Calu3 (cell line): ENCODE results near the gene FAM9A. TPM values are rescaled to one million over a fixed set of nuclear protein-coding genes. Genes with fewer than 3 reads are reported as not detected.
A peak's percentile ranks its signal among the peaks of the same experiment; 100 is the strongest.

Source experiments
- BruUV-seq: library from RNA; stranded (reverse); fragments of 400-500 nt; replicated peaks from 2 replicates; lab custom pipeline; 2021; lab: Mats Ljungman, UMichigan
- CTCF ChIA-PET: fragments of 300-600 bp; sonication (Branson Sonifier 250); formaldehyde crosslinking; loops from one replicate; lab custom pipeline; 2022; ENCODE audit warnings: antibody characterized with exemption; lab: Charles Lee
- DNase-seq: peaks from one replicate; pipeline ENCODE4 v3.0.0; 2022
- H3K27ac Mint-ChIP-seq: one replicate; pipeline ENCODE4 v1.8.0; 2022; ENCODE audit warnings: mixed read lengths; ENCODE audit not compliant: unreplicated experiment
- H3K27me3 Mint-ChIP-seq: one replicate; pipeline ENCODE4 v1.8.0; 2022; ENCODE audit warnings: mixed read lengths; ENCODE audit not compliant: unreplicated experiment
- H3K36me3 Mint-ChIP-seq: one replicate; pipeline ENCODE4 v1.8.0; 2022; ENCODE audit warnings: mild to moderate bottlenecking, moderate library complexity, mixed read lengths; ENCODE audit not compliant: insufficient read depth, unreplicated experiment
- H3K4me1 Mint-ChIP-seq: one replicate; pipeline ENCODE4 v1.8.0; 2022; ENCODE audit warnings: mild to moderate bottlenecking, low read depth, mixed read lengths; ENCODE audit not compliant: unreplicated experiment
- H3K4me3 Mint-ChIP-seq: one replicate; pipeline ENCODE4 v1.8.0; 2022; ENCODE audit warnings: mild to moderate bottlenecking, low read depth, moderate library complexity, mixed read lengths; ENCODE audit not compliant: unreplicated experiment
- H3K9me3 Mint-ChIP-seq: one replicate; pipeline ENCODE4 v1.8.0; 2022; ENCODE audit warnings: low read depth, mixed read lengths; ENCODE audit not compliant: unreplicated experiment
- intact Hi-C: fragments of 100-400 bp; cut with micrococcal nuclease; formaldehyde crosslinking; loops from one replicate; pipeline ENCODE4 v1.10.0; 2022; ENCODE audit not compliant: unreplicated experiment
- total RNA-seq: library from RNA; stranded (reverse); gene quantifications from 2 replicates; pipeline ENCODE4 v1.2.3, GENCODE V29; 2022
- TF ChIP-seq, protein P1 (sequence below): fragments of 200-600 bp; IDR thresholded peaks from one replicate; pipeline ENCODE4 v1.8.0; 2022; ENCODE audit warnings: antibody characterized with exemption; ENCODE audit not compliant: unreplicated experiment

The FAM9A gene
- total RNA-seq, 1 experiment from 2014 or later, result not detected

DNA sequence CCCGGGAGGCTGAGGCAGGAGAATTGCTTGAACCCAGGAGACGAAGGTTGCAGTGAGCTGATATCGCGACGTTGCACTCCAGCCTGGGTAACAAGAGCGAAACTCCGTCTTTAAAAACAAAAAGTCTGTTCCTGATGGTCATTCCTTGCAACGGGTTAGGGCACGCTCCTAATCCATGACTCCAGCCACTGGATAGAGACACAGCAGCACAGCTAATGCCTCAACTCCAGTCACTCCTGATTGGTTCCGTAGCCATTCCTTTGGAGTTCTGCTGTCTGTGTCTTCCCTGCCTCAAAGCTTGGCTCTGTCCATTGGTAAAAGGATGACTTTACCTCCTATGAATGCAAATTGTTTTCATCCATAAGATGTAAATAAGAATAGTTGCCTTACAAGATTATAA, 44.3 kb upstream of the FAM9A start:
- TF ChIP-seq, protein P1, sequence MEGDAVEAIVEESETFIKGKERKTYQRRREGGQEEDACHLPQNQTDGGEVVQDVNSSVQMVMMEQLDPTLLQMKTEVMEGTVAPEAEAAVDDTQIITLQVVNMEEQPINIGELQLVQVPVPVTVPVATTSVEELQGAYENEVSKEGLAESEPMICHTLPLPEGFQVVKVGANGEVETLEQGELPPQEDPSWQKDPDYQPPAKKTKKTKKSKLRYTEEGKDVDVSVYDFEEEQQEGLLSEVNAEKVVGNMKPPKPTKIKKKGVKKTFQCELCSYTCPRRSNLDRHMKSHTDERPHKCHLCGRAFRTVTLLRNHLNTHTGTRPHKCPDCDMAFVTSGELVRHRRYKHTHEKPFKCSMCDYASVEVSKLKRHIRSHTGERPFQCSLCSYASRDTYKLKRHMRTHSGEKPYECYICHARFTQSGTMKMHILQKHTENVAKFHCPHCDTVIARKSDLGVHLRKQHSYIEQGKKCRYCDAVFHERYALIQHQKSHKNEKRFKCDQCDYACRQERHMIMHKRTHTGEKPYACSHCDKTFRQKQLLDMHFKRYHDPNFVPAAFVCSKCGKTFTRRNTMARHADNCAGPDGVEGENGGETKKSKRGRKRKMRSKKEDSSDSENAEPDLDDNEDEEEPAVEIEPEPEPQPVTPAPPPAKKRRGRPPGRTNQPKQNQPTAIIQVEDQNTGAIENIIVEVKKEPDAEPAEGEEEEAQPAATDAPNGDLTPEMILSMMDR, result no peak
- H3K4me3 Mint-ChIP-seq, result peak overlapping the region; percentile 9
- DNase-seq, result no peak
- peaks cover 44% of the 10 kb centered on the region for H3K4me1 Mint-ChIP-seq
- H3K9me3 Mint-ChIP-seq, result no peaks in the 10 kb centered on the region
- TSS peak; percentile 79 for BruUV-seq
- H3K27ac Mint-ChIP-seq, result peak overlapping the region; percentile 73
- H3K36me3 Mint-ChIP-seq, result peaks cover 11% of the 10 kb centered on the region
- CTCF ChIA-PET, result interaction anchor here (0.9 to 1.6 kb wide), 6 partner anchors 23 to 321 kb away, joined by 3 to 10 read pairs (median 4); no protein-coding TSS in a partner anchor
- no peaks in the 10 kb centered on the region for H3K27me3 Mint-ChIP-seq
- intact Hi-C loops, result loop anchor here (5.0 to 10.0 kb wide), 3 partner anchors 322 to 619 kb away; partner anchors contain the start of gene TBL1X

DNA sequence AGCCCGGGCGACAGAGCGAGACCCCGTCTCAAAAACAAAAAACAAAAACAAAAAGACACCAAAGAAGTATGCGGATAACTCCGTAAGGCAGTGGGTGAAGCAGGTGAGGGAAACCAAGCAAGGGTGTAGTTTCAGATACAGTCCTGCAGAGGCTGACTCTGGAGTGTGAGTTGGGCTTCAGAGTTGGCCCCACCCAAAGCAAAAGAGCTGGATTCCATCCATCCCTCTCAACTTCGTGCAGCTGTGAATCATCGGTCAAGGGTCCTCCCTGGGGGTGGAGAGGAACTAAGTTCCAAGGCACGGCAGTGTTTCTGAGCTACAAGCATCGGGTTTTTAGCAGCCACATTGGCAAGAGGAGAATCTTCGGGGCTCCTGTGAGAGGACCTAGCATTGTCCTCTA, 43.9 kb upstream of the FAM9A start:
- intact Hi-C loops, result loop anchor here (5.0 to 10.0 kb wide), 3 partner anchors 322 to 620 kb away; partner anchors contain the start of gene TBL1X
- Mint-ChIP-seq H3K4me1 (peaks cover 40% of the 10 kb centered on the region), H3K9me3 (no peaks in the 10 kb centered on the region), H3K4me3 (peak overlapping the region; percentile 9), H3K27ac (peak overlapping the region; percentile 73), H3K36me3 (peaks cover 11% of the 10 kb centered on the region), H3K27me3 (no peaks in the 10 kb centered on the region)
- TF ChIP-seq, protein P1, result peak; percentile 30
- peak; percentile 72 for DNase-seq
- BruUV-seq, result no TSS peak
- CTCF ChIA-PET, result interaction anchor here (0.9 to 1.6 kb wide), 6 partner anchors 24 to 321 kb away, joined by 3 to 10 read pairs (median 4); no protein-coding TSS in a partner anchor

DNA sequence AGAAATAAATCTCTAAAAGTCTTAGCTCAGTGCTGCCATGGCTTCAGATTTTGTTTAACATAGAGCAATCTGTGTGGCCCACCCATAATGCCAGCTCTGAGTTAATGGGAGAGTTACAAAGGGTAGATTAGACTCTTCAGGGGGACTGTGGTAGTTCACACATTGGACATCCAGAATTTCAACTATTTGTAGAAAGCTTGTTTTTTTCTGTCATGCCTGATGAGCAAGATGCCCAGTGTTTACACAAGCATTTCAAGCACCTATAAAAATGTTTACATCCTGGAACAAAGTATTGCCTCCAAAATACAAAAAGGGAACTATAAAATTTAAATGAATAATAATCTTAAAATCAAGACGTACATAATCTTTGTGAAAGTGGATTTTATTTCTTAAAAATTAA, 43.0 kb upstream of the FAM9A start:
- Mint-ChIP-seq H3K4me1 (peaks cover 32% of the 10 kb centered on the region), H3K9me3 (no peaks in the 10 kb centered on the region), H3K4me3 (no peak overlapping the region), H3K27ac (no peak overlapping the region), H3K36me3 (peaks cover 11% of the 10 kb centered on the region), H3K27me3 (no peaks in the 10 kb centered on the region)
- intact Hi-C loops, result loop anchor here (10.0 kb wide), 2 partner anchors 511 to 621 kb away; partner anchors contain the start of gene TBL1X
- BruUV-seq, result no TSS peak
- DNase-seq, result no peak
- CTCF ChIA-PET, result interaction anchor here (1.5 to 1.6 kb wide), 3 partner anchors 28 to 322 kb away, joined by 3 to 10 read pairs (median 5); no protein-coding TSS in a partner anchor
- TF ChIP-seq, protein P1, result no peak

DNA sequence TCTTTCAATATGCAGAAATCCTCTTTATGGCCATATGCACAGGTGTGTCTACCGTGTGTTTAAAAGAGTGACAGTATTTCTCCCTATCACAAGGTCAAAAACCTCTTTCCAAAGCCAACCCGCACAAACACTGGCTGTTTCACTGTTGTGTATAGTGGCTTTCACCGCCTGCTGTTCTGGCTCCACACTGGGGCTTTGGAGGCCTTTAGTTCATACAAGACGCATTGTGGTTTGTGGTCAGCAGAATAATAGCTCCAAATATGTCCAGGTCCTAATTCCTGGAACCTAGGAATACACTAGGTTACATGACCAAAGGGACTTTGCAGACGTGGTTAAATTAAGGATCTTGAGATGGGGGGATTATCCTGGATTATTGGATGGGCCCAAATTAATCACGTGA, 40.7 kb upstream of the FAM9A start:
- CTCF ChIA-PET, result no interaction called here
- TF ChIP-seq, protein P1, result no peak
- H3K27me3 Mint-ChIP-seq, result no peaks in the 10 kb centered on the region

More for the DNA sequence above, 40.7 kb upstream of the FAM9A start:
- H3K4me3 Mint-ChIP-seq, result no peak overlapping the region
- no peak for DNase-seq
- no TSS peak for BruUV-seq
- H3K9me3 Mint-ChIP-seq, result no peaks in the 10 kb centered on the region
- intact Hi-C loops, result loop anchor here (10.0 kb wide), 2 partner anchors 513 to 623 kb away; partner anchors contain the start of gene TBL1X
- H3K36me3 Mint-ChIP-seq, result peaks cover 5% of the 10 kb centered on the region
- peaks cover 11% of the 10 kb centered on the region for H3K4me1 Mint-ChIP-seq
- no peak overlapping the region for H3K27ac Mint-ChIP-seq
